ENCODE measurements around the gene FGD5. TPM values are rescaled to one million over a fixed set of nuclear protein-coding genes. Genes with fewer than 3 reads are reported as not detected.

The FGD5 gene
- total and polyA plus RNA-seq, 2 experiments from 2014 or later, result 7.4 to 12.2 TPM

DNA sequence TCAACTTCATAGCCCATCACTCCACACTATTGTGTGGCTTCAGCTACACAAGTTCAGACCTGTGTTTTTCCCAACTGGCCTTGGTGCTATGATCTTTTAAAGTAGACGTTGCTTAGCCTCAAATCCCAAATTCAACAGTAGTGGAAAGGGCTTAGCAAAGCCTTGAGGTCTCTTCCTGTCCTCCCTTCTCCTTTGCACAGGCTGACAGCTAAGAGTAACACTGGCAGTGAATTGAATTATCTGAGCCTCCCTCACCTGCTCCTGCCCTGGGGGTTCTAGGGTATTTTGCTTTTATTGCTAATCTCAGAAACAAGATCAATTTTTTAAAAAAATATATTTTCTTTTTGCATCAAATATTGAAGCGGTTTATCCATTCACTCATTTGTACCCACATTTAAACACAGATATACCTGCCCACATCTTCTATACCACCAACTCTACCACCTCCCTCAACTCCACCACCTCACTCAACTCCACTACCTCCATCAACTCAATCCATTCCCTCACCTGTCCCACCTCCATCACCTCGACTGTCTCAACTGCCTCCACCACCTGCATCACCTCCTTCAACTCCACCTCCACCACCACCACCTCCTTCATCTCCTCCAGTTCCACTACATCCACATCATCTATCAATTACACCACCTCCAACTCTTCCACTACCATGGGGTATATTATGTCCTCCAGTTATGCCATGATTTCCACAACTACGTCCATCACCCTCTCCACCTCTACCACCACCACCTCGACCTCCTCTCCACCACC lies 10.1 kb upstream of the FGD5 start:
- H3F3A ChIP-seq (replicated peaks; ENCODE audit: low read depth), result no peaks in the 10 kb centered on the region
- peaks cover 10% of the 10 kb centered on the region for H3K4me1 ChIP-seq (ENCODE audit: insufficient read depth)
- no peak overlapping the region for H2AFZ ChIP-seq
- peaks cover 48% of the 10 kb centered on the region for H3K27me3 ChIP-seq (ENCODE audit: insufficient read depth)
- H4K20me1 ChIP-seq (replicated peaks; ENCODE audit: insufficient read depth), result no peaks in the 10 kb centered on the region
- Mint-ChIP-seq H3K4me3 (no peak overlapping the region), H3K4me1 (peaks cover 39% of the 10 kb centered on the region), H3K27me3 (ENCODE audit: insufficient read depth, low read depth, poor library complexity) (peaks cover 40% of the 10 kb centered on the region), H3K9me3 (no peaks in the 10 kb centered on the region), H3K27ac (no peak overlapping the region), H3K36me3 (ENCODE audit: low read depth) (no peaks in the 10 kb centered on the region)
- no peak overlapping the region for H3K4me2 ChIP-seq
- no peak overlapping the region for H3K4me3 ChIP-seq
- no peak overlapping the region for H3K27ac ChIP-seq (ENCODE audit: low read depth)
- H3K9me2 ChIP-seq (ENCODE audit: insufficient read depth), result no peaks in the 10 kb centered on the region; the same call in 1 of the 2 replicates
- no peak for TF ChIP-seq REST (IDR thresholded peaks at IDR 0.05; ENCODE audit: unreplicated experiment)
- no peak for TF ChIP-seq ZNF114 (CRISPR knock-in tag; IDR thresholded peaks at IDR 0.05)
- no peak for TF ChIP-seq ETS1 (IDR thresholded peaks at IDR 0.05)
- TF ChIP-seq EZH2 (IDR thresholded peaks at IDR 0.05; ENCODE audit: low read depth, unreplicated experiment), result no peak
- no peak for TF ChIP-seq STAT1 (IDR thresholded peaks at IDR 0.05; ENCODE audit: unreplicated experiment)
- no peak for TF ChIP-seq ZNF331 (CRISPR knock-in tag; IDR thresholded peaks at IDR 0.05; ENCODE audit: low read depth)
- TF ChIP-seq, protein P1, sequence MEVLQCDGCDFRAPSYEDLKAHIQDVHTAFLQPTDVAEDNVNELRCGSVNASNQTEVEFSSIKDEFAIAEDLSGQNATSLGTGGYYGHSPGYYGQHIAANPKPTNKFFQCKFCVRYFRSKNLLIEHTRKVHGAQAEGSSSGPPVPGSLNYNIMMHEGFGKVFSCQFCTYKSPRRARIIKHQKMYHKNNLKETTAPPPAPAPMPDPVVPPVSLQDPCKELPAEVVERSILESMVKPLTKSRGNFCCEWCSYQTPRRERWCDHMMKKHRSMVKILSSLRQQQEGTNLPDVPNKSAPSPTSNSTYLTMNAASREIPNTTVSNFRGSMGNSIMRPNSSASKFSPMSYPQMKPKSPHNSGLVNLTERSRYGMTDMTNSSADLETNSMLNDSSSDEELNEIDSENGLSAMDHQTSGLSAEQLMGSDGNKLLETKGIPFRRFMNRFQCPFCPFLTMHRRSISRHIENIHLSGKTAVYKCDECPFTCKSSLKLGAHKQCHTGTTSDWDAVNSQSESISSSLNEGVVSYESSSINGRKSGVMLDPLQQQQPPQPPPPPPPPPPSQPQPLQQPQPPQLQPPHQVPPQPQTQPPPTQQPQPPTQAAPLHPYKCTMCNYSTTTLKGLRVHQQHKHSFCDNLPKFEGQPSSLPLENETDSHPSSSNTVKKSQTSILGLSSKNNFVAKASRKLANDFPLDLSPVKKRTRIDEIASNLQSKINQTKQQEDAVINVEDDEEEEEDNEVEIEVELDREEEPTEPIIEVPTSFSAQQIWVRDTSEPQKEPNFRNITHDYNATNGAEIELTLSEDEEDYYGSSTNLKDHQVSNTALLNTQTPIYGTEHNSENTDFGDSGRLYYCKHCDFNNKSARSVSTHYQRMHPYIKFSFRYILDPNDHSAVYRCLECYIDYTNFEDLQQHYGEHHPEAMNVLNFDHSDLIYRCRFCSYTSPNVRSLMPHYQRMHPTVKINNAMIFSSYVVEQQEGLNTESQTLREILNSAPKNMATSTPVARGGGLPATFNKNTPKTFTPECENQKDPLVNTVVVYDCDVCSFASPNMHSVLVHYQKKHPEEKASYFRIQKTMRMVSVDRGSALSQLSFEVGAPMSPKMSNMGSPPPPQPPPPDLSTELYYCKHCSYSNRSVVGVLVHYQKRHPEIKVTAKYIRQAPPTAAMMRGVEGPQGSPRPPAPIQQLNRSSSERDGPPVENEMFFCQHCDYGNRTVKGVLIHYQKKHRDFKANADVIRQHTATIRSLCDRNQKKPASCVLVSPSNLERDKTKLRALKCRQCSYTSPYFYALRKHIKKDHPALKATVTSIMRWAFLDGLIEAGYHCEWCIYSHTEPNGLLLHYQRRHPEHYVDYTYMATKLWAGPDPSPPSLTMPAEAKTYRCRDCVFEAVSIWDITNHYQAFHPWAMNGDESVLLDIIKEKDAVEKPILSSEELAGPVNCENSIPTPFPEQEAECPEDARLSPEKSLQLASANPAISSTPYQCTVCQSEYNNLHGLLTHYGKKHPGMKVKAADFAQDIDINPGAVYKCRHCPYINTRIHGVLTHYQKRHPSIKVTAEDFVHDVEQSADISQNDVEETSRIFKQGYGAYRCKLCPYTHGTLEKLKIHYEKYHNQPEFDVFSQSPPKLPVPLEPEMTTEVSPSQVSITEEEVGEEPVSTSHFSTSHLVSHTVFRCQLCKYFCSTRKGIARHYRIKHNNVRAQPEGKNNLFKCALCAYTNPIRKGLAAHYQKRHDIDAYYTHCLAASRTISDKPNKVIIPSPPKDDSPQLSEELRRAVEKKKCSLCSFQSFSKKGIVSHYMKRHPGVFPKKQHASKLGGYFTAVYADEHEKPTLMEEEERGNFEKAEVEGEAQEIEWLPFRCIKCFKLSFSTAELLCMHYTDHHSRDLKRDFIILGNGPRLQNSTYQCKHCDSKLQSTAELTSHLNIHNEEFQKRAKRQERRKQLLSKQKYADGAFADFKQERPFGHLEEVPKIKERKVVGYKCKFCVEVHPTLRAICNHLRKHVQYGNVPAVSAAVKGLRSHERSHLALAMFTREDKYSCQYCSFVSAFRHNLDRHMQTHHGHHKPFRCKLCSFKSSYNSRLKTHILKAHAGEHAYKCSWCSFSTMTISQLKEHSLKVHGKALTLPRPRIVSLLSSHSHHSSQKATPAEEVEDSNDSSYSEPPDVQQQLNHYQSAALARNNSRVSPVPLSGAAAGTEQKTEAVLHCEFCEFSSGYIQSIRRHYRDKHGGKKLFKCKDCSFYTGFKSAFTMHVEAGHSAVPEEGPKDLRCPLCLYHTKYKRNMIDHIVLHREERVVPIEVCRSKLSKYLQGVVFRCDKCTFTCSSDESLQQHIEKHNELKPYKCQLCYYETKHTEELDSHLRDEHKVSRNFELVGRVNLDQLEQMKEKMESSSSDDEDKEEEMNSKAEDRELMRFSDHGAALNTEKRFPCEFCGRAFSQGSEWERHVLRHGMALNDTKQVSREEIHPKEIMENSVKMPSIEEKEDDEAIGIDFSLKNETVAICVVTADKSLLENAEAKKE (CRISPR knock-in tag; IDR thresholded peaks at IDR 0.05), result no peak
- no peak for TF ChIP-seq POLR2AphosphoS5 (IDR thresholded peaks at IDR 0.05; ENCODE audit: low read depth)
- TF ChIP-seq CTCF (conservative IDR thresholded peaks at IDR 0.05; ENCODE audit: low read depth in 2 of 2), result no peak
- TF ChIP-seq CREB1 (CRISPR knock-in tag; IDR thresholded peaks at IDR 0.05; ENCODE audit: low read depth), result no peak
- no peak for TF ChIP-seq NANOG (IDR thresholded peaks at IDR 0.05; ENCODE audit: borderline replicate concordance)
- TF ChIP-seq JUNB (IDR thresholded peaks at IDR 0.05; ENCODE audit: unreplicated experiment), result no peak
- TF ChIP-seq EZH2phosphoT487 (IDR thresholded peaks at IDR 0.05; ENCODE audit: unreplicated experiment), result no peak
- H3K36me3 ChIP-seq (ENCODE audit: insufficient read depth), result no peaks in the 10 kb centered on the region
- 0 out of 2 replicates have a peak, but pooled peaks cover 3% of the 10 kb centered on the region for H3K79me2 ChIP-seq (replicated peaks; ENCODE audit: insufficient read depth)
- no peak for DNase-seq (ENCODE audit: low spot score)
- no peak for ATAC-seq
